ENCODE data around the gene SYDE2.
"Not testable (repeated sequence)": the region's sequence is repeated elsewhere in the genome, so short reads cannot be mapped to it uniquely, and the experiment has no call there.

SYDE2 gene

GRCh38 chr1:85200463-85201339 is at the start of gene SYDE2:
Gene SYDE2, minus strand, starts transcription at chr1:85201016. Its CDS starts 20 bp downstream, at chr1:85200996.
- H3K4me3 ChIP-seq (ENCODE audit: low read depth, low read length), result peak within 1 kb of the TSS; percentile 82

- H3K4me3 ChIP-seq (ENCODE audit: low read depth, low read length), result not testable (repeated sequence)
Measured at GRCh38 chr1:85249042-85249441, 48.2 kb upstream of the SYDE2 start.

- no peak overlapping the region for H3K4me3 ChIP-seq (ENCODE audit: low read depth, low read length)
Measured at GRCh38 chr1:85245891-85246290, 45.1 kb upstream of the SYDE2 start.

GRCh38 chr1:85245456-85245855 is 44.6 kb upstream of the SYDE2 start:
- no peak overlapping the region for H3K4me3 ChIP-seq (ENCODE audit: low read depth, low read length)

- no peak overlapping the region for H3K4me3 ChIP-seq (ENCODE audit: low read depth, low read length)
Measured at GRCh38 chr1:85244271-85245061, 43.6 kb upstream of the SYDE2 start.

- no peak overlapping the region for H3K4me3 ChIP-seq (ENCODE audit: low read depth, low read length)
Measured at GRCh38 chr1:85243372-85243771, 42.6 kb upstream of the SYDE2 start.

- no peak overlapping the region for H3K4me3 ChIP-seq (ENCODE audit: low read depth, low read length)
Measured at GRCh38 chr1:85240643-85241042, 39.8 kb upstream of the SYDE2 start.

- no peak overlapping the region for H3K4me3 ChIP-seq (ENCODE audit: low read depth, low read length)
Measured at GRCh38 chr1:85240174-85240601, 39.4 kb upstream of the SYDE2 start.

GRCh38 chr1:85237613-85238012 is 36.8 kb upstream of the SYDE2 start:
- no peak overlapping the region for H3K4me3 ChIP-seq (ENCODE audit: low read depth, low read length)

- H3K4me3 ChIP-seq (ENCODE audit: low read depth, low read length), result no peak overlapping the region
Measured at GRCh38 chr1:85230305-85230977, 29.6 kb upstream of the SYDE2 start.

- no peak overlapping the region for H3K4me3 ChIP-seq (ENCODE audit: low read depth, low read length)
Measured at GRCh38 chr1:85229574-85230097, 28.8 kb upstream of the SYDE2 start.

GRCh38 chr1:85228972-85229371 is 28.2 kb upstream of the SYDE2 start:
- H3K4me3 ChIP-seq (ENCODE audit: low read depth, low read length), result no peak overlapping the region

- no peak overlapping the region for H3K4me3 ChIP-seq (ENCODE audit: low read depth, low read length)
Measured at GRCh38 chr1:85225624-85226380, 25.0 kb upstream of the SYDE2 start.

- H3K4me3 ChIP-seq (ENCODE audit: low read depth, low read length), result no peak overlapping the region
Measured at GRCh38 chr1:85224734-85225623, 24.2 kb upstream of the SYDE2 start.

GRCh38 chr1:85224295-85224694 is 23.5 kb upstream of the SYDE2 start:
- no peak overlapping the region for H3K4me3 ChIP-seq (ENCODE audit: low read depth, low read length)

- H3K4me3 ChIP-seq (ENCODE audit: low read depth, low read length), result no peak overlapping the region
Measured at GRCh38 chr1:85223334-85223733, 22.5 kb upstream of the SYDE2 start.

GRCh38 chr1:85220756-85221201 is 20.0 kb upstream of the SYDE2 start:
- no peak overlapping the region for H3K4me3 ChIP-seq (ENCODE audit: low read depth, low read length)

GRCh38 chr1:85219853-85220610 is 19.2 kb upstream of the SYDE2 start:
- no peak overlapping the region for H3K4me3 ChIP-seq (ENCODE audit: low read depth, low read length)

GRCh38 chr1:85216697-85217096 is 15.9 kb upstream of the SYDE2 start:
- H3K4me3 ChIP-seq (ENCODE audit: low read depth, low read length), result no peak overlapping the region

All from iPS-11a (cell line).